ENCODE data around the gene ARHGEF4.

Gene ARHGEF4

DNA sequence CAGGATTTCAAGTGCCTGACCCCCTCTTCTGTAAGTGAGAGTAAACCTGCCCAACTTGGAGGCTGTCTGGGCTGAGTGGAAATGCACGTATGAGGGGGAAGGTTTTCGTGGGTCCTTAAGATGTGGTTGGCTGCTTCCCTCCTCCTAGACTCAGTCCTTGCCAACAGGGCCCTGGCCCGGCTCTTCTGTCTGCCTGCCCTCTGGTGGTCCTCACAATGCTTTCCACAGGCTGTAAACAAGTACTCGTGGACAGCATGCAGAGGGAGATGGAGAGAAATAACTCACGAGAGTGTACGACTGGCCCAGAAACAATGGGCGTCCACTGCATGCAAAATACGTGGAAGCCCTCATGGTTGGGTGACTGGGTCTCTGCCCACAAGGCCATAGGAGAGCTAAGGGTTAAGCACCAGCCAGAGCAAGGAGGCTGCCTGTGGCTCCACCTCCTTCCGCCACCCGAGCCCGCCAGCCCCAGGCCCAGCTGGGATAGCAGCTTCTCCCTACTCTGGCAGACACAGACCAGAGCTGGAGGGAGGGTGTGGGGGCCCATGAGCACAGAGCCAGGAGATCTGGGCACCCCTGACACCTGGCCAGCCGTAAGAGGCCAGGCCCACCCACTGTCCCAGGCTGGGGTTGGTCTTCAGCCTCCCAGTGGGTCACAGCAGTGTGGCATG is 17.0 kb upstream of the ARHGEF4 start:
- no peak for DNase-seq (ENCODE audit: low spot score)

DNA sequence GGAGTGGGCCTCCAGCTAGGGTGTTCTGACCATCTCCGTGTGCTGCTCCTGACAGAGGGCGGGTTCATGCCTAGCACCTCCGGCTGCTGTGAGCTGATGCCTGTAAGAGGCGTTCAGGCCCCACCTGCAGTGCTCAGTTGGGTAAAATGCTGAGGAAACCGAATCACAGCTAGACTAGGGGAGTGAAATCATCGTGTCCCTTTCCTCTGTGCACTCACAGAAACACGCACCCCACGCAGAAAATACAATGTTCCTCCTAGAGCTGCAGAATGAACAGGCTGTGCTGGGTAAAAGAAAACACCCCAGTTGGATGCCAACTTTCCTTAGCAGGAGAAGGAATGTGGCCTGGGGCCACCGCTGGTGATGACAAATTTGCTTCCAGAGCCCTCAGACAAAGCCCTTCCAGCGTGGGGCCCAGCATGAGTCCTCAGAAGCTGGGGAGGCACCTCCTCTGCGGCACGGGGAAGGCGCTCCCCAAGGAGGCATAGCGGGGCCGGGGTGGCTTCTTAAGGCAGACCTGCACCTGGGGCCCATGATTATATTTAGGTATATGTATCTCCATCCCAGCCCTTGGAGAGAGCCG is 16.3 kb upstream of the ARHGEF4 start:
- no peak for DNase-seq (ENCODE audit: low spot score)

DNA sequence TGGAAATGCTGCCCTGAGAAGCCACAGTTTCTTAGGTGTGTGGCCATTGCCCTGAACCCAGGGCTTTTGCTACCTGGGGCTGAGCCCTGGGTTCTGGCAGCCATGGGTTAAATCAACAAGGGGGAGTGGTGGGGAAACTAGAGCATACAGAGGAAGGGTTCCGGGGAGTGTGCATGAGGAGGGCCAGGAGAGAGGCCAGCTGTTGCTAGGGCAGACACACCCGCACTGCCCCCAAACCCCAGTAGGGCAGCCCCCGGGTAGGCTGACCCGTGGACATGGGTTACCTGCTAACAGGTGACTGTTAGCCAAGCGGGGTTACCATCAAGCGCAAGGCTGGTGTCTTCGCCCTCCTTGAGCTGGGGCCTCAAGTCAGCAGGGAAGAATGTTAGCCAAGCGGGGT is 14.8 kb upstream of the ARHGEF4 start:
- DNase-seq (ENCODE audit: low spot score), result no peak

DNA sequence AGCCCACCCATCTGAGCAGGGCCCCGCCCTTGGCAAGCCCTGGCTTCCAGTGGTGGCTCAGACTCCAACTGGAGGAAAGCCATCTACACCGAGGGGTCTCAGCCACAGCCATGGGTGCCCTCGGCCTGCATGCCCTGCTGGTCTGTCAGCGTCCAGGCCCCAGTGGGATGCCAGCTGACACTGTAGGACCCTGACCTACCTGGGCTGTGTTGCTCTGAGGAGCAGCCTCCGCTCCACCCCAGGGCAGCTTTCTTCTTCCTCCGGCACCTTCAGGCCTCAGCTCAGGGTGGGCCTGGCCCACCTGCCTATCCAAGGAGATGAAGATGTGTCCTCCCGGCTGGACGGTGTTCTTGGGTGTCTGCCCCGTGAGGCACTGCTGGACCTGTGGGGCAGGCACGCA is 13.9 kb upstream of the ARHGEF4 start:
- no peak for DNase-seq (ENCODE audit: low spot score)

DNA sequence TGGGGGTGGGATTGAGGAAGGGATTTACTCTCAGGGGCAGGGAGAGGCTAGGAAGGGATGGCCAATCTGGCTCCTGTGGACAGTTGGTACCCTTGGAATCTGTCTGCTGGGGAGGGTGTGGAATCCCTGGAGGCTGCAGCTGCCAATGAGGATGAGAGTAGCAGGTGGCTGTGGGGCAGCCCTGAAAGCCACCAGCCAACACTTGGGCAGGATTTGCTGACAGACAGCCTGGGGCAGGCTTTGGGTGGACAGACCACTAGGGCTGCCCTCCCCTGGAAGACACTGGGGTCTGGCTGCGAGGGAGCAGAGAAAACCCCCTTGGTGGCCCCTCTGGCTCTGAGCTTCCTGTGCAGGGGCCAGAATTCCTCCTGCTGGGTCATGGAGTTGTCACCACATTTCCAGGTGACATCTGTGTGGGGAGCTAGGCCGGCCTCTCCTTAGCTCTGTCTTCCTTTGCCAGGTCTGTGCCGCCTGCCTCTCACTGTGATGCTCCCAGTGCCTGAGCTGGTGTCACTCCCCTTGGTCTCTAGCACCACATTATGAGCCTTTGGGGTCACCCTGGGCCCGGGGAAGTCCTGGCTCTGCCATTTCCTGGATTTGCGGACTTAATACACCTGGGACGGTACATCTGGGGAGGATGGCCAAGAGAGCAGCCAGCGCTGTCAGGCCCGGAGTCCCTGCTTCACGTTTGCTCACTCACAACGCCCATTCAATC is 13.4 kb upstream of the ARHGEF4 start:
- DNase-seq (ENCODE audit: low spot score), result no peak

DNA sequence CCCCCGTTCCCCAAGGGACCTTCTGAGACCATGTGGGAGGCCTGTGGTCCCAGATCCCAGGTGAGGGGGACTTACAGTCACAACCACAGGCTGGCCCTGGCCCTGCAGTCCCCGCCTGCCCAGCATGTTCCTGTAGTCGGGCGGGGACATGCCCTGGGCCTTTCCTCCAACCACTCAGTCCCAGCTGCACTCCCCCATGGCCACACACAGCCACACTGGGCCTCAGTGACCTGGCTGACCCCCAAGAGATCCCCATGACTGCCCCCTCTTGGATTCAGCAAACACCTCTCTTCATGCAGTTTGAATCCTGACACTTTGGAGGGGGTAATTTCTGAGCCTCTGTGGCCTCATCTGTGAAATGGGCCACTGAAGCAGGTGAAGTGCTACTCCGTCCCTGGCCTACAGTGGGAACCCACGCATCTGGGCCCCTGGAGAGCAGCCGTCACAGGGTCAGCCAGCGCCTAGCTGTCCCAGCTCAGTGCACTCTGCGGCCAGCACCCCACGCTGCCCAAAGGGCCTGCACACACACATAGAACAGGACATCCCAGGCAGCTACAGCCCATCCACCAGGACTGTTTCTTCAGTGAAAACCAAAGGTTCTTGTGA is 12.7 kb upstream of the ARHGEF4 start:
- no peak for DNase-seq (ENCODE audit: low spot score)

DNA sequence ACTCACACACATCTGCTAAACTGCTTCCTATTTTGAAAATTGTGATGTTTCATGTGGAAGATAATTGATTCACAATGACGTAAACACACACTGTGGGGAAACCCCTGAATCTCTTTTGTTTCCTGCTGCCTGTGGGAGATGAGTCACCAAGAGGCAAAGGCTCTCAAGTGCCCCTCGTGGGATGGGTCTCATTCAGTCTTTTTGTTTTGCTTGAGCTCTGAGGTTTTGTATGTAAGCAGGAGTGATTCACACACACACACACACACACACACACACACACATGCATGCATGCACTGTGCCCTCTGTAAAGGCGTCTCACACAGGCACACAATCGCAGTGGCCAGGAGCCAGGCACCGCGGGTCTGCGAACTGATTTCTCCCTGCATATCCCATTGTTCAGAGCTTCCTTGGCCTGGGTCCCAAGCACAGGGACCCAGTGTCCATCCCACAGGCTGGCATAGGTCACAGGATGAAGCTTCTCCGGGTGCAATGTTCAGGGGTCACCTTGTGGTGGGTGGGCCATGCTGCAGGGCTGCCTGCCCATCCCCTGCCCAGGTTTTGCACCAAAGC is 12.1 kb upstream of the ARHGEF4 start:
- peak; percentile 85 for DNase-seq (ENCODE audit: low spot score)

DNA sequence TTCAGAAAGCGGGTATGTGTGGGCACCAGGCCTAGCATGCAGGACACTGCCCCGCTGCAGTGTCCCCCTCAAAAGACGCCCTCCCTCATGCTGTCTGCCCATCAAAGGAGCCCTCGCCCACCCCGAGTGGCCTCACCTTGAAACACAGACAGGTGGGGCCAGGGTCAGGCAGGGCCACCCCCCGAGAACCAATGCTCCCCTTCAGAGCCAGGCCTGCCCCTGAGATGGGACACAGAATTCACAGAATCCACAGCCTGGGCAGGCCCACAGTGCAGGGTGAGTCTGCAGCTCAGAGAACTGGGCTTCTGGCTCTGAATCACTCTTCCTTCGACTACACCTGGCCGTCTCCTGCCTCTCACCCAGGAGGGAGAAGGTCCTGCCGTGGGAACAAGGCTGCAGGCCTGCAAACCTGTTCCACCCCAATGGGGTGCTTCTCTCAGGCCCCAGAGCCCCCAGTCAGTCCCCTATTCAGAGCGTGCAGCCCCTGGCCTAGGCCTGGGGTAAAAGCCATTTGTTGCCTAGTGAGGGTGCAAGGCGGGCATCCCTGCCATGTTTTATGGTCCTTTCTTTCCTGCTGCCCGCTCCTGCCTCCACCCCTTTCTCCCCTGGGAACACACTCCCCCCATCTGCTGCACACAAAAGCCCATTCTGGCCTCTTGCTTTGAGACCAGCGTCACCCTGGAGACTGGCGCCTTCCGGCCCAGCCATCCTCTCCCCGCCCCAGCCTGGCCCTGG is 11.3 kb upstream of the ARHGEF4 start:
- DNase-seq (ENCODE audit: low spot score), result no peak

DNA sequence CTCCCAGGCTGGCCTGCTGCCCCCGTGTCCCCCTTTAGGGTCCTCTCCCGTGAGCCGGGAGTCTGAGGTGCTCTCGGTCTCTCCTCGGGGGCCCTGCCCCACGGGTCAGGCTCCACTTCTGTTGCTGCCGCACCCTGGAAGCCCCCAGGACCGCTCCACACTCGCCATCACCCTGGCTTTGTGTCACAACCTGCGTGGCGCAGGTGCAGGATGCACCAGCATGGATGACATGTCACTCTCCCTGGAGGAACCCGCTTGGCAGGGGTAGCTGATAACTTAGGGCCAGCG is 10.8 kb upstream of the ARHGEF4 start:
- no peak for DNase-seq (ENCODE audit: low spot score)

DNA sequence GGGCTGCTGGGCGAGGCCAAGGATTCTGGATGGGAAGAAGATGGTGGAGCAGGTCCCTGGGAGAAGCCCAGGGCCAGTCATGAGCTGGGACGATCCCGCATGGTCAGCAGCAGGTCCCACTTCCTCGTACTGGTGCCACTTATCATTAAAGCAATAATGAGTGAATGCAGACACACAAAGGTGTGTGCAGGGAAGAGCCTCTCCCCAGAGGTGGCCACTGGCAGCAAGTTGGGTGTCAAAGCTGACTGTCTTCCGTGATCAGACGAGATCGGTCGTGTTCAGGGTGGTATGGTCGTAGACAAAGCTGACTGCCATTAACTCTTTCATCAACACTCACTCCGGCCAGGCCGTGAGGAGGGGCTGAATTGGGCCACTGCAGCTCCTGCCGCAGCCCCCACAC is 10.3 kb upstream of the ARHGEF4 start:
- DNase-seq (ENCODE audit: low spot score), result no peak

DNA sequence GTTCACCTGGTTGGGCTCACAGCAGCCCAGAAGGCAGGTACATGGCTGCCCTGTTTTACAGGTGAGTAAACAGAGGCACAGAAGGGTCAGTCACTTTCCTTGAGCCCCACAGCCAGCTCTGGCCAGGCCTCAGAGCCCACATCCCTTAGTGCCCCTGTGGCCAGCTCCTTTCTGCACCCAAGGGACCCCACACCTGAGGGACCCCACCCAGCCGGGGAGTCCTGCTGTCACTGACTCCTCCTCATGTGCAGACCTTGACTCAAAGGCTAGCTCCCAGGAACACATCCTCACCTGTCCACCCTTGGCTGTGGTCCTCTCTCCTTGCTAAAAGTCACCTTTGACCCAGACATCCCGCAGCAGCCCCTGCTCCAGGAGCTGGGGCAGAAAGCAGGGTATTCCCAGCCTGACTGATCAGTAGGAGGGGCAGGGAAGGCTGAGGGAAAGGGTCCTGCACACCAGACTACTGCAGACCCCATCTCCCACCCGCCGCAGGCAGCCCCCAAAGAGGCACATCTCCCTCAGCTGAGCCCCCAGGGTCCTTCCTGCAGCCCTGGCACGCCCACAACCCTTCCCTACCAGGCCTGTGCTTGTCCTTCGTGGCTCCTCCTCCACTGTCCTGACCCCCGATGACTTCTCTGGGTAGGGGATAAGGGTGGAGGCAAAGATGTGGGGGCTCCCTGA is 9.8 kb upstream of the ARHGEF4 start:
- no peak for DNase-seq (ENCODE audit: low spot score)

DNA sequence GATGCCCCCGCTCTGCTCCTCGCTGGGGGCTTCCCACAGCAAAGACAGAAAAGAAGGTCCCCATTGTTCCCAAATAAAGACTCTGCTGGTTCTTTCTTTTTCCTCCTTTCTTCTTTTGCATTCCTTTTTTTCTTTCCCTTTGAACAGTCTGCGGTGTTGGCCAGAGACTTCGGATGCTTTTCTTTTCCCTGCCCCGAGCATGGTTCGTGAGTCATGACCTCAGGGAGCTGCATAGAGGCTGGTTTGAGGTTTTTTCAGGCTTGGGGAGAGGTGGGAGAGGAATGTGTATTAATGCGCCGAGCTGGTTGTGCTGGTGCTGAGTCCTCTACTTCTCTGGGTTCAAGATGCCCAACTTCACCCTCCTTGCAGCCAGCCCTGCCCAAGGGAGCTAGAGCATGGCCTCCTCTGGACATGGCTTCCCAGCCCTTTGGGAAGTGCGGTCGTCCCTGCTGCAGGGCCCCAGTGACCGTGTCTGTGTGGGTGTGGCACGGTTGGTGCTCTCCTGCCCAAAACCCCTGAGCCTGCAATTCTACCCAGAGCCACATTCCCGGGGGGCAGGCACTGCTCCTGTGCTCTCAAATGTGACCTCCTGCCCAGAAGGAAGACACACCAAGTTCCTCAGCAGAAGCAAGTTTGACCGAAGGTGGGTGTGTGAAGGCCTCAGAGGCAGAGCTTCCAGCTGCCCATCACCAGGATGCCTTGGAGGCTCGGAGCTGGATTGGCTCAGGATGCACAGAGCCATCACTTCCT is 9.0 kb upstream of the ARHGEF4 start:
- no peak for DNase-seq (ENCODE audit: low spot score)

DNA sequence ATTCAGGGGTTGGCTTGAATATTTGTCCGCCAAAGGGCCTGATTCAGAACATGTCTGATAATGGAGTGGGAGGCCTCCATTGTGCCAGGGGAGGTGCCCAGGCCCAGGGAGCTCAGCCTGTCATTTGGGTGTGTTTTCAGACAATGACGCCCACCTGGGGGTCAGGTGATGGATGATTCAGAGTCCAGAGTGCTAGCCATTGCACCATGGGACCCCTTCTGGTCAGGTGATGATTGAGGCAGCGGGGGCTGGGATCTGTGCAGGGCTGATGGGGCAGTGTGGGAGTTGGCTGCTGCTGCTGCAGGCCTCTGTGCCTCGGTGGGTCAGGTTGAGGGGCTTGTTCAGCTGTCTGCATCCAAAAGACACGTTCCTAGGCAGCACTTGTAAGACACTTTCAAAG is 8.3 kb upstream of the ARHGEF4 start:
- no peak for DNase-seq (ENCODE audit: low spot score)

DNA sequence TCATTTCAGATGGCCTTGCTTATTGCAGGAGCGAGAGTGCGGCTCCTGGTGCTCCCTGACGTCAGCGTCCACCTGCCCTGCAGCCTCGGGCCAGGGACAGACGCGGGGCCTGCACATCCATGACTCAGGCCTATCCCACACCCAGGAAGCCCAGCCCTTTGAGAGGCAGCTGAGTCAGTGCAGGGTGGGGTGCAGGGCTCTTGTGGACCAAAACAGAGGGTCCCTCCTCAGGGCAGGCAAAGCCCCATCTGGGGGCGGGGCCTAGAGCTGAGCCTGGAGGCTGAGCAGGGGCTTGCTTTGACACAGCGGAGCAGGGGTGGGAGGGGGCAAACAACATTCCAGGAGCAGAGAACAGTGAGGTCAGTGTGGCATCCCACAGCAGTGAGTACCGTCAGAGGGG is 7.7 kb upstream of the ARHGEF4 start:
- DNase-seq (ENCODE audit: low spot score), result no peak

DNA sequence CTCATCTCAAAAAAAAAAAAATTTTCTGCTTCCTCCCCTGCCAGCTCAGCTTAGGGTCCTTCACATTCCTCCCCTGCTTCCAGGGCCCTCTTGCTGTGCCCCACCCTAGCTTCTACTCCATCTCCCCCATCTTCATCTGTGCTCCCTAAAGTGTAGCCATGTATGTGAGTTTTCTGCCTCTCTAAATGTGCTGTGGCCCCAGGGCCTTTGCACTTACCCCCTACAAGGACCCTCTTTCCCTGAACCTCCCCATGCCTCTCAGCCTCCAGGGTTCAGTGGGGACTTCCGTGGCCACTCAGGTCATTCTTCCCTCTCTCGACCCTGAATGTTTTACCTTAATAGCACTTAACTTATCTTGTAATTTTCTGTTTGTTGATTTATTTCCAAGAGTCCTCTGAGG is 6.2 kb upstream of the ARHGEF4 start:
- DNase-seq (ENCODE audit: low spot score), result no peak

DNA sequence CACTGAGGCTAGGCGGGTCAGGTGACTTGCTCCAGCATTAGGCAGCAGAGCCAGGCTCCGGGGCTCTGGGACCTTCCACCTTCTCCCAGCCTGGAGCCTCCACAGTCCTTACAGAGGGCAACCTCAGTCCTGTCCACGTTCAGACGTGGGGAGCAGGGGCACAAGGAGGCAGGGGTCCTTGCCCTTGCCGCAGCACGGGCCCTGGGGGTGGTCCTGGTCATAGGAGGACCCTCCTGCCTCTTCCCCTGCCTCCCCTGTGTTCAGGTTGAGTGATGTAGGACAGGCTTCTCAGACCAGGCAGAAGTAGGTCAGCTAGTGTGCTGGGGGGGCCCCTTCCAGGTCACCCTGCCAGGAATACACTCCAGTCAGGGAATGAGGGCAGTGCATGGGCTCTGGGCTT is 5.4 kb upstream of the ARHGEF4 start:
- no peak for DNase-seq (ENCODE audit: low spot score)

DNA sequence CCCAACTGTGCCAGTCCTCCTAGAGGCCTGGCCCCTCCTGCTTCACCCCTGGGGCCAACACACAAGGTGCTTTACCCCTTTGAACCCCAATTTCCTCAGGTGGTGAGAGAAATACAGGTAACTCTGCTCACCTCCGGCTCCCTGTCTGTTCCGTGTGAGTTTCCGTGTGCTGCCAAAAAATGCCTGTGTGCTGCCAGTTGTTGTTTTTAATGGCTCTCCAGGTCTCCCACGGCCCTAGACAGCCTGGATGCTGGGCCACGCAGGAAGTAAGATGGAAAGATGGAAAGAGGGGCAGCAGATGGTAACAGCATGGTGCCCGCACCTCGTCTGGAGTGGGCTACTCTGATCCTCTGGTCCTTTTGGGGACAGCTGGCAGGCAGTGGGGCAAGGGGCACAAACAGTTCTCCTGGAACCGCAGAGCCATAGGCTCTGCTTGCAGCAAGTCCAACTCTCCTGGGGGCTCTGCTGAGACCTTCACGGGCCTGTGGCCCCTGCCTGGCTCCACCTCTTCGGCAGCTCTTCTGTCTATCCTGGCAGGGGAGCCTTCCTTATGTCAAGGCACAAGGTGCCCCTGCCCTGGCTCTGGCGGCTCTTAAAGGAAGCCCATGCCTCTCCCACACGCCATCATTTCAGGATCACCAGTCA is 4.3 kb upstream of the ARHGEF4 start:
- no peak for DNase-seq (ENCODE audit: low spot score)

DNA sequence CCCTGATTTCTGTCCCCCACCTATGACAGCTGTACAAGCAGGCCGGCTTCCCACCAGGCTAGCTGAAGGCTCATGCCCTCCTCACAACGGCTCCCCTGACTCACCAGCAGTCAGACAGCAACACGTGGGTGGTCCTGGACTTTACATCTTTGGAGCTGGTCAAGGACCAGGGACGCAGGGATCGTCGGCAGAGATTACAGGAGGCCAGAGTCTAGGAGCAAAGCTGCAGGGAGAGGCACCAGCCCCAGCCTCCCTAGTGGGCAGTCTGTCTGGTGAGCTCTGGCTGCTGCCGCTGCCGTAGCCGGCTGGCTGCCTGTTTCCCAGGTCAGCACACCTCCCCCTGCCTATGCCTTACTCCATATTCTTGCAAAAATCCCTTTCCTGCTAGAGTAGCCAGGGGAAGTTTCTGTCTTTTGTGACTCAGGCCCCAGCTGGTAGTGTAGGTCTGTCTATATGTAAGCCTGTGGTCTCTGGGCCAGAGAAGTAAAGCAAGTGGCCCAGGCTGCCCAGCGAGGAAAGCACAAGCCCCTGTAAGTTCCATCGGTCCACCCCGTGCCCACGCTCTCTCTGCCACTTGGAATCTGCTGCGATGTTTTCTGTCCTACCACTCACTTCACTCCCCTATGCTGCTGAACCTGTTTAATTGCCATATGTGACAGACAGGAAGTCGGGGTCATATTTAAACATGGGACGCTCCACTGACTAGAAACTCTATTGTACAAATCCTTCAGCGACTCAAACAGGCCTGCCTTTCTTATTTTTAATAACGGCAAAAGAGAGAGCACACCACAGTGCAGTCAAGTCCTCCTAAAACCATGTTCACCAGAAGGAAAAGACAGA is 2.4 kb upstream of the ARHGEF4 start:
- DNase-seq (ENCODE audit: low spot score), result no peak

DNA sequence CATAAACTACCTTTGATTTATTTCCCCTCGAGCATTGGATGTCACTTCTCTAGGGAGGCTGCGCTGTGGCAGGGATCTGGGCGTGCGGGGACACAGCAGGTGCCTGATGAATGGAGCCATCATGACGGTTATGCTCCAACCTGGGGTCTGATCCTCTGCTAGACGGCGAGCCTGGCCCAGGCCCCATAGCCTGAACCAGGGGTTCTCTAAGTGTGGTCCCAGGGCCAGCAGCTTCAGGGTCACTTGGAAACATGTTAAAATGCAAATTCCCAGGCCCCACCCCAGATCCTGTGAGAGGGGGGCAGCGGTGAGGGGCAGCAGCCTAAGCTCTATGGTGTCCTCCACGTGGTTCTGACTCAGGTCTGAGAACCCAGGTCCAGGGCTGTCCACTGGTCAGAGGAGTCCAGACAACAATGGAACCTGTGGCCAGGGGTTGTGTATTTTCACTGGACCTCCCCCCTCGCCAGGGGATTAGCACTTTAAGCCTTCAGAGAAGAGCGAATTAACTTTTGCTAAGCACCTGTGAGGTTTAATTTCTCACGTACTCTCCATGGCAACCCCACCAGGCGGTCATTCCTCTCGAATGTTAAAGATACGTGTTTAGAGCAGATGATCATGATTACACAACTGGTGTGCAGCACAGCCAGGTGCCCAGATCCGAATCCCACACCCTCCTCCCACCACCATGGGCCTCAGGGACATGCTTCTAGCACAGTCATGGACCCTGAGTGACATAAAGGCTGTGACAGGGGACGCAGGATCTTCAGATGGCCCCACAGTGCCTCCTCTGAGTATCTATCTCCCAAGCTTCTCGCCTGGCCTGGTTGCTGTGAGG is 1.6 kb upstream of the ARHGEF4 start:
- DNase-seq (ENCODE audit: low spot score), result no peak

Measured in CD4-positive, alpha-beta T cell treated with Interleukin-6 at 100 ng/mL for 8 hours (primary cell).